GM19099 (cell line): ENCODE measurements around the gene EQTN.

Experiments used
- POLR2A ChIP-seq: IDR thresholded peaks from 3 replicates; pipeline ENCODE4 v1.6.1; 2011; ENCODE audit warnings: low read depth; ENCODE audit not compliant: insufficient read length; ENCODE audit errors: extremely low read depth

EQTN gene

GRCh38 chr9:27273186-27273585 lies 23.8 kb downstream of the EQTN start:
- TF ChIP-seq POLR2A, result no peak

- TF ChIP-seq POLR2A, result no peak
Observed at GRCh38 chr9:27272103-27272502, 24.8 kb downstream of the EQTN start.

- no peak for TF ChIP-seq POLR2A
Observed at GRCh38 chr9:27261517-27262211, 35.3 kb downstream of the EQTN start.

GRCh38 chr9:27260789-27261516 lies 36.0 kb downstream of the EQTN start:
- TF ChIP-seq POLR2A, result no peak

- no peak for TF ChIP-seq POLR2A
Observed at GRCh38 chr9:27258662-27259061, 38.3 kb downstream of the EQTN start.

- no peak for TF ChIP-seq POLR2A
Observed at GRCh38 chr9:27248702-27249101, 48.2 kb downstream of the EQTN start.

GRCh38 chr9:27247756-27248155 lies 49.2 kb downstream of the EQTN start:
- no peak for TF ChIP-seq POLR2A
